GM18870 (cell line): ENCODE measurements around the gene HSD17B3.
"Not testable (repeated sequence)": the region's sequence is repeated elsewhere in the genome, so short reads cannot be mapped to it uniquely, and the experiment has no call there.

Experiments
- ATAC-seq: cut with Tn5 transposase; IDR thresholded peaks from one replicate; pipeline ENCODE4 v1.9.1; 2021; ENCODE audit warnings: moderate library complexity; ENCODE audit not compliant: unreplicated experiment

The HSD17B3 gene

DNA sequence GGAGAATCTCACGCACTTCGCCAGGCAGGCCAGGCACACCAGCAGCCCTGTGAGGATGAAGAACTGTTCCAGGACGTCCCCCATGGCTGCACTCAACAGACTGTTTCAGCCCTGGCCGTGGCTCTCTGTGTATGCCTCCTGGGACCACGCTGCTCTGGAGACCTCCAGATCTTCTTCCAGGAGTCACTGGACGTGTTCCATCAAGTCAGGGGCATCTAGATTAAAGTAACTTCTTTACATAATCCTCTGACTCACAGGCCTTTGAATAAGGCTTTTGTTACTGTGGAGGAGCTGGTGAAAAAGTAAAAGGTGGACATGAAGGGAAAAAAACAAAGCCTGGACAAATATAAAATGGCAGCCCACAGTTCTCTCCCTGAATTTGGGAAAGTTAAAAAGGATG lies at the start of gene HSD17B3:
TSS of gene HSD17B3 (minus strand) at position 156 of the 400 bp plus-strand sequence. CDS start at position 84, 72 bp downstream.
- ATAC-seq: no peak

DNA sequence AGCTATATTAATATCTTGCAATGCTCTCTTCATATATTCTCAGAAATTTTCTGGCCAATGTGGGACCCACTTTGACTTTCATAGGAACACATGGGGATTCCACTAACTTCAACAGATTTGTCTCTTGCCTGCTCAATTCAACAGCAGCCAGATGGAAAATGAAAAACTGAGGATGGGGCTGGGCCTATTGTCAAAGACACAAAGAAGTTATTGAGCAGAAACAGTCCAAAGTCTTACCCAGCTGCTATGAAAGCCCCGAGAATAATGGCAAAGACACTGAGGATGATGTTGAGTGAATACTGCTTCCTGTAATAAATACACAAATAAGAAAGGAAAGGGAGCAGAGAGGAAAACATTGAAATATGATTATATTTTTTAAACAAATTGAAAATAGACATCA lies 48.9 kb upstream of the HSD17B3 start:
- ATAC-seq: no peak

DNA sequence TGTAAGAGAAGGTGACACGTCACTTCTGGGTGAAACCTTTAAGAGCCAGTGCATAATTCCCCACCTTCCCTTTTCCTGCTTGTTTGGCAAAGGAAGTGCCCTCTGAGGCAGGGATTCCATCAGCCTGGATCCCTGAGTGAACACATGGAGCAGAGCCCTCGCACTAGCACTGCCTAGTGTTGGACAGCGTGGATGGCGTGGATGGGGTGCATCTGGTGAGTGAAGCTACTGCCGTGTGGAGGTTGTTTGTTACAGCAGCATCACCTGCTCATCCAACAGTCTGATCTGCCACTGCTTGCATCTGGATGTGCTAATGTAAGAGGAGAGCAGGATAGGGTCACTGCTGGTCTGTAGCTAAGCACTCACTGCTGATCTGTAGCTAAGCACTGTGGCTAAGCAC lies 46.3 kb upstream of the HSD17B3 start:
- no peak for ATAC-seq

DNA sequence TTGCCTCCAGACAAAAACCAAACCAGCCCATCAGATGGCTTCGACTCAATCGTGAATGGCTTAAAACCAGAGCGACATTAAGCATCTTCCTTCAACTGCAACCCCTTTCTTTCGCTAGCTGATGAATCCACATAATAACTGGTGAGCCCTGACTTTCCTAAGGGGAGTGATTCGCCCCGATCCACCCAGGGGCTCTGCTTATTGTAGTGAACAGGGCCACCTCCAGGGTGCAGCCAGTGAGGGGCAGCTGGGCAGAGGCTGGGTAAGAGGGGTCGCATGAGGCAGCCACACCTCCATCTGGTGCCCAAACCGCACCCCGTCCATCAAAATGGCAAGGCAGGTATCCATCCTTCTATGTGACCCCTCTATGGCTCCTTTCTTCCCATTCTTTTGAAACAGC lies 43.6 kb upstream of the HSD17B3 start:
- no peak for ATAC-seq

DNA sequence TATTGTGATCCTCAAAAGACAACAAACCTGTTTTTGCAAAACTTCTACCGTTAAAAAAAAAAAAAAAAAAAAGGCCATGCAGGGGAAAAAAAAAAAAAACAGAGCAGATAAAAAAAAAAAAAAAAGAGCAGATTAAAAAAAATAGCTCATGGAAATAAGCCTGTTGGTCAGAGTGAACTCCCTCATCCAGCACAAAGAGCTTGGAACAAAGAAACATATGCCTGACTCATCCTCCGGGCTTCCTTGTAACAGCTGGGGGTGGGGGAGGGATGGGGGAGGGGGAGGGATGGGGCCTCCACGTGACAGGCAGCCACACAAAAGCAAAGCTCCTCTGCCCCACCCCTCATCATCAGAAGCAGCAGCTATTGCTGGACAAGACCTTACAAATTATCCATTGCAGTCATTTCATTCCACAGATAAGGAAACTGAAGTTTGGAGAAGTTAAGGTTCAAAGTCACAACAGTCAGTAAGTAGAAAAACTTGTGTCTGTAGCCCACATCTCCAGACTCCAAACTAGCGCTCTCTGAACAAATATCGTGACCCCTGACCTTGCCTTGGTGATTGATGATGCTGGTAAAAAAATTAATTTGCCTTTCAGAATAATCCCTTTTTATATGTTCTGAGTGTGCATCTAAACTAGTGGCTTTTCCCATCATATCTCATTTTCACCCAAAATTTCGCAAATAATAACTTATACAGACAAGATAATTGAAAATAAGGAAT lies 42.6 kb upstream of the HSD17B3 start:
- no peak for ATAC-seq

DNA sequence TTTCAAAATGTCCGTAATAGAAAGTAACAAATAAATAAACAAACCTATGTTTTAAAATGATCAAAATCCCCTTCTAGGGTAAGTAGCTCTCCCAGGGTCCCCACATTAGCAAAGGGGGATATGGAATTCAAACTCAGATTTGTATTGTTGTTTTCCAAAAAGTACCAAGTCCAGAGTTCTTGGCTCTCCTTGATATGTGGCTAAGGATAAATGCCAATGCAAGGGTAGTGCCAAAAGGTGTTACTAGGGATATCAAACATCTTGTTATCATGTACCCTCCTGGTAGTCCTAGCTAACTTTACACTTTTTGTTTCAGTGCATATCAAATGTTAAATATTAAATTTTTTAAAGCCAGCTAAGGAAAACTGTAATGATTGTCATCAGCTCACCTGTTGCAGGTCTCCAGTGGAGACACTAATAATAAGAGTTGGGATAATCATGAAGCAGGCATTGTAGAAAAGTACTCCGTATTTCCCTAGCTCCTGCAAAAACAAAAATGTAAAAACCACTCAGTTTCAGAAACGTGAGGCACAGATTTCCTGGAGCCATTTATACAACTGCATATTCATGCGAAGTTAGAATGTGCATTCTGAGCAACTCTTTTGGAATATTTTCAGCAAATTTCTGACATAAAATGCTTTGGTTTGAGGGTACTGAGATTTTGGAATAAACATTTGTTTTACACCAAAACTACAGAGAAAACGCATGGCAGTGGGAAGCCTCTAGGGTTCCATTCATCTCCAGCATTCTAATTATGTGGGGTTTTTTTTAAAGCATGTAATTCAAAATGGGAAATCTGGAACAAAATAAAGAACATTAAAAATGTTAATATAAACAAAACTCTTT lies 41.8 kb upstream of the HSD17B3 start:
- no peak for ATAC-seq

DNA sequence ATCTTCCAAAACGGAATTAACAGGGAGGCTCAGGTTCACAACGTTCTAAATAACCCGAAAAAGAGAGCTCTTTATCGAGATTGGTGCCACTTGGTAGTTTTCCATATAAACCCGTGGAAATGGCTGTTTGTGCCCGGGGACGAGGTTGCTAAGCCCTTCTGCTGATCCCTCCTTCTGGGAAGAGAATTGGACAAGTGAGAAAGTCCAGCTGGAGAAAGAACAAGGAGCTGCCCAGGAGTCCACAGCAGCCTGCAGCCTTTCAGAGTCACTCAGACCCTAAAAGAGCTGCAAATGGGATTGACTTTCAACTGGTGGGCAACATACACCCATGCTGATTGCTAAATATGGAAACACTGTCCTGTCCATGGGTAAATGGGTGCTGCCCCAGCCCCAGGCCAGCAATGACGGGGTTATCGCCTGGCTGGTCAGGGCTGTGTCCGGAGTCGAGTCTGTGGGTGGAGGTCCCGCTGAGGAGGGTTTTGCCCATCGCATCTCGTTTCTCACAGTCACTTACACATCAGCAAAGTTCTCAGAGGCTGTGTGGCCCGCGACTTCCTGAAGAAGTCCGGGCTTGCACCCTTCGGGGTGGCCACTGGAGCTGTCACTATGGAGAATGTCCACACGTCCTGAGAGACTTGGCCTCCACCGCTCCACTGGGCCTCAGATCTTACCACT lies 40.7 kb upstream of the HSD17B3 start:
- no peak for ATAC-seq

DNA sequence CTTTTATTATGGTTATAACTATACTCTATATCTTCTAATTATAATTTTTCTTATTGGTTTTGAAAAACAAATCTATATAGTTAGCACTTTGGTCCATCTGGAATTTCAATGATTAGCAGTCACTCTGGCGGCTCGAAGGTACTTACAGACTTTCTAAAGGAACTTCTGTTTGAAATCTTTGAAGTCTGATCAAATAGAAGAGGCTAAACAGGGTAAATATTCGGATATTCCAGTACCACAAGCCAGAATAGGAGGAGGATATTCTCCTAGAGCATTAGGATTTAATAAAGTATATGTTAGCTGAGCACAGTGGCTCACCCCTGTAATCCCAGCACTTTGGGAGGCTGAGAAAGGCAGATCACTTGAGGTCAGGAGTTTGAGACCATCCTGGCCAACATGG lies 38.7 kb upstream of the HSD17B3 start:
- ATAC-seq: no peak

DNA sequence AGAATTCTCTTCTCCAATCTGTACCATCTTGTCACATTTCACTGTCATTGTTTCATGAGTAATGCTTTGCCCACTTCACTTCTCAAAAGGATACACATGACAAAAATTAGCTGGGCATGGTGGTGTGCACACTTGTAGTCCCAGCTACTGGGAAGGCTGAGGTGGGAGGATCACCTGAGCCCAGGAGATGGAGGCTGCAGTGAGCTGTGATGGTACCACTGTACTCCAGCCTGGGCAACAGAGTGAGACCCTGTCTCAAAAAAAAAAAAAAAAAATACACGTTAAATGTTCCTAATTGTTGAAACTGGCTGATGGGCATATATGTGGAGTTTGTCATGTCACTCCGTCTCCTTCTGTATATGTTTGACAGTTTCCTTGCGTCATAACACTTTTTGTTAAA lies 36.3 kb upstream of the HSD17B3 start:
- ATAC-seq: no peak

DNA sequence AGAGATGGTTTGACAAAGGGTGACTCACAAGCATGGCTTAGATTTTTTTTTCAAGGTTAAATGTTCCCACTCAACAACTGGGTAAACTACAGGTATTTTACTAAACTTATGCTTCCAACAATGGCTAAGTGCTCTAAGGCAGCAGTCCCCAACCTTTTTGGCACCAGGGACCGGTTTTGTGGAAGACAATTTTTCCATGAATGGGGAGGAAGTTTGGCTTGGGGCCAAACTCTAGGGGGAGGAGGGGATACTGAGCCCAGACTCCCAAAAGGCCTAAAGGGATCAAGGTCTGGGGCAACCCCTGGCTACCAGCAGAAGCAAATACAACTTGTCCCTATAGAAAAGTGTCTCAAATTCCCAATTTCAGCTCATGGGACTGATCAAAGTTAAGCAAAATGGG lies 32.0 kb upstream of the HSD17B3 start:
- ATAC-seq: no peak

DNA sequence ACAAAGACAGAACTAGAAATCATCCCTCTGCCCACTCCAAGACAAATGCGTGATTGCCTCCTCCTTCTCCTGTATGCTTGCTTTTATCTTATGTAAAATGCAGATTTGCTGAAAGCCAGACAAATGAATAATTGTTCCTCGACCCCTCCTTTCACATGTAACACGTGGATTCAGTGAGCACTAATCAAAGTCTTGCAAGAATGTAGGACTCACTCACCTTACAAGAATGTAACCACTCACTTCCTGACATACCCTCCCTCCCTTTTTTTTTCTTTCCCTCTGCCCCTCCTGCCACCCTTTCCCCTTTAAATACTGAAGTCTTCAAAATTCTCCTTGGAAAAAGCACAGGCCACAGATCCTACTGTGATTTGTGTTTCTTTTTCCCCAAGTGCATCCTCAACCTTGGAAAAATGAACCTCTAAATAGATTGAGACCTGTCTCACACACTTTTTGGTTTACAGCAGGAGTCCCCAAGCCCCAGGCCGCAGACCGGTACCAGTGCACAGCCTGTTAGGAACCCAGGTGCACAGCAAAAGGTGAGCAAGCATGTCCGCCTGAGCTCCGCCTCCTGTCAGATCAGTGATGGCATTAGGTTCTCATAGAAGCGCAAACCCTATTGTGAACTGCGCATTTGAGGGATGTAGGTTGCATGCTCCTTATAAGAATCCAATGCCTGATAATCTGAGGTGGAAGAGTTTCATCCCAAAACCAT lies 29.4 kb upstream of the HSD17B3 start:
- ATAC-seq: no peak

DNA sequence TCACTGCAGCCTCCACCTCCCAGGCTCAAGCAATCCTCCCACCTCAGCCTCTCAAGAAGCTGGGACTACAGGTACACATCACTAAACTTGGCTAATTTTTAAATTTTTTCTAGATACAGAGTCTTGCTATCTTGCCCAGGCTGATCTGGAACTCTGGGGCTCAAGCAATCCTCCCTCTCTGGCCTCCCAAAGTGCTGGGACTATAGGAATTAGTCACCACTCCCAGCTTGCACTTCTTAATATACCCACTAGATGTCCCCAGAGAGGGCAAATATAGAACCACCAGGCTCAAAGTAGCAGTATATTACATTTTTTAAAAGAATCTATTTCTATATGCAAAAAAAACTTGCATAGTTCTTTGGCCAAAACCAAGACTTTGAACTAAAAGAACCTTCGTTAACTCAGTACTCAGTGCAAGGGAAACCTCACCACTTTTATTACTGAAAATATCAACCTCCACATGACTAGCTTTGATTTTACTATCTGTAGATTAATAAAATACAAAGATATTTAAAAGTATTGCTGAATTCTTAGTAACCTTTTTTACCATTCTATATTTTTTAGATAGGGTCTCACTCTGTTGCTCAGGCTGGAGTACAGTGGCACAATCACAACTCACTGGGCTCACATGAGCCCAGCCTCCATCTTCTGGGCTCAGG lies 25.8 kb upstream of the HSD17B3 start:
- no peak for ATAC-seq

DNA sequence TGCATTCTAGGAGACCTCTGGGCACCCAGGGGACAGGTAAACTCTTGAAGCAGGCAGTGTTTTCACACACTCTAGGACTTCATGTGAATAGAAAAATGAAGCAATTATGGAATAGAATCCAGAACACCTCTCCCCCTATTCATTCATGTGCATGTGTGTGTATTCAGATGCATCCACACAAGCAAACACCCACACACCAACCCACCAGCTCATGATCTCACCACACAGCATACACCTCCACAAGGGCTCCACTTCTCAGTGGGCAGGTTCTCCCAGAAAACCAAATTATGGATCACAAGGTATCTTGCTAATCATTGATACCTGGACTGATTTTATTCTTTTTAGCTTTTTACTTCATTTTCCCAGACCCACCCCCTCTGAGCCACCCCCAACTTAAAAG lies 21.2 kb upstream of the HSD17B3 start:
- no peak for ATAC-seq

DNA sequence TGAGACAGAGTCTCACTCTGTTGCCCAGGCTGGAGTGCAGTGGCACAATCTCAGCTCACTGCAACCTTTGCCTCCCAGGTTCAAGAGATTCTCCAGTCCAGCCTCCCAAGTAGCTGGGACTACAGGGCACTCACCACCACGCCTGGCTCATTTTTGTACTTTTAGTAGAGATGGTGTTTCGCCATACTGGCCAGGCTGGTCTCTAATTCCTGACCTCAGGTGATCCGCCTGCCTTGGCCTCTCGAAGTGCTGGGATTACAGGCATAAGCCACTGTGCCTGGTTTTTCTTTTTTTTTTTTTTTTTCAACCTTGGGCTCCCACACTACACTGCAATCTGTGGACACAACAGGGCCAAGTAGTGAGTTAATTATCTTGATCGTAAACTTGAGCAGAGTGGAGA lies 20.8 kb upstream of the HSD17B3 start:
- not testable (repeated sequence) for ATAC-seq

DNA sequence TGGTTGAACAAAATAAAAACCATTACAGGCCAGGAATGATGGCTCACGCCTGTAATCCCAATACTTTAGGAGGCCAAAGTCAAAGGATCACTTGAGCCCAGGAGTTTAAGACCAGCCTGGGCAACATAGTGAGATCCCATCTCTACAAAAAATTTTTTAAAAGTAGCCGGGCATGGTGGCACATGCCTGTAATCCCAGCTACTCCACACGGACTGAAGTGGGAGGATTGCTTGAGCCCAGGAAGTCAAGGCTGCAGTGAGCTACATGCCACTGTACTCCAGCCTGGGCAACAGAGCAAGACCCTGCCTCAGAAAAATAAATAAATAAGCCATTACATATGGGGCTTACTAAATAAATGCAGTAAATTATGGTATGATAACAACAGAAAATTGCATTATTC lies 20.2 kb upstream of the HSD17B3 start:
- not testable (repeated sequence) for ATAC-seq

DNA sequence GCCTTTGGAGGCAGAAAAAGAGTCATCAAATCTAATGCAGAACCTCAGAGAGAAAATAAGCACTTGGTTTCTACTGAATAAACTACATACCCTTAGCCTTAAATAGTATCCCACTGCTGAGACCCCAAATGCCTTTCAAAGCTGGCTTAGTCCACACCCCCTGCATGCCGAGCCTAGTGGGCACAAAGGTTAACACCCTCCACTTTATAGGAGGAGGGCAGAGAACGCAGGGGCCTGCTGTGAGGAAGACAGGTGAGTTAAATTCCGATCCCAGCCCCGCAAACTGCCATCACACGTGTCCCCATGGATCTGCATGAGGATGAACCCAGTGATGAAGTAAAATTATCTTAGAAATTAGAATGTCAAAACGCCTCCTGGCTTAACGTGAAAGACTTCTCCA lies 19.5 kb upstream of the HSD17B3 start:
- ATAC-seq: no peak

DNA sequence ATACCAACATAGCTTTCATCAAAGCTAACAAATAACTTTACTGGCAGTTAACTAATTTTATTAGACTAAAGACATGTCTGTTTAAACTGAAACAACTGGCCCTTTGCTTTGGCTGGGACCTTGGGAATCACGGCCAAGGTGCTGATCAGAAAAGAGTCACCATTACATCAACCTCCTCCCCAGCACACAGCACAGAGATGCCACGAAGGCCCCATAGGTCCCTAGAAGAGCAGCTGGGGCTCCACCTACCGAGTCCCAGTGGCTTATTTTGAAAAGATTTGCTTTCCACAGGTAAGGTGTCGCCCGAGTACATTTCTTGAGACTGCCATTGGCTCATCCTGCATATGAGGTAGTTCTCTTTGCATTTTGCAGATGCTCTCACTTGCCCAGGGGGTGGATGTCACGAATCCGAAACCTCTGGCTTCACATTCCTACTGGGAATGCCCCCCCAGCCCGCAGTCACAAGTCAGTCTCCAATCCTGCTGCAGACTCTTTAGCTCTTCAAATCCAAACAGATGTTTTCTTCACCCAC lies 18.8 kb upstream of the HSD17B3 start:
- no peak for ATAC-seq

DNA sequence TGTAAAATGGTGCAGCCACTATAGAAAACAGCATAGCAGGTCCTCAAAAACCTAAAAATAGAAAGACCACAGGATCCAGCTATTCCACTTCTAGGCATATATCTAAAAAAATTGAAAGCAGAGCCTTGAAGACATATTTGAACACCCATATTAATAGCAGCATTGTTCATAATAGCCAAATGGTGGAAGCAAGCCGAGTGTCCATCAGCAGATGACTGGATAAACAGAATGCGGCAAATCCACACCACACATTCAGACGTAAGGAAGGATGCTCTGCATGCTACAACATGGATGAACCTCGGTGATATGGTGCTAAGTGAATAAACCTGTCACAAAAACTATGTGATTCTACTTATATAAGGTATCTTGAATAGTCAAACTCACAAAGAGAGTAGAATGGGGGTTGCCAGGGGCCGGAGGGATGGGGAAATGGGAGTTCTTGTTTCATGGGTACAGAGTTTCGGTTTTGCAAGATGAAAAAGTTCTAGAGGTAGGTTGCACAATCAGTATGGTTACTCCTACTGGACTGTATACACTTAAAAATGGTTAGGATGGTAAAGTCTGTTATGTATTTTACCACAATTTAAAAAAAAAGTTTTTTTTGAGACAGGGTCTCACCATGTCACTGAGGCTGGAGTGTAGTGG lies 17.1 kb upstream of the HSD17B3 start:
- ATAC-seq: no peak

DNA sequence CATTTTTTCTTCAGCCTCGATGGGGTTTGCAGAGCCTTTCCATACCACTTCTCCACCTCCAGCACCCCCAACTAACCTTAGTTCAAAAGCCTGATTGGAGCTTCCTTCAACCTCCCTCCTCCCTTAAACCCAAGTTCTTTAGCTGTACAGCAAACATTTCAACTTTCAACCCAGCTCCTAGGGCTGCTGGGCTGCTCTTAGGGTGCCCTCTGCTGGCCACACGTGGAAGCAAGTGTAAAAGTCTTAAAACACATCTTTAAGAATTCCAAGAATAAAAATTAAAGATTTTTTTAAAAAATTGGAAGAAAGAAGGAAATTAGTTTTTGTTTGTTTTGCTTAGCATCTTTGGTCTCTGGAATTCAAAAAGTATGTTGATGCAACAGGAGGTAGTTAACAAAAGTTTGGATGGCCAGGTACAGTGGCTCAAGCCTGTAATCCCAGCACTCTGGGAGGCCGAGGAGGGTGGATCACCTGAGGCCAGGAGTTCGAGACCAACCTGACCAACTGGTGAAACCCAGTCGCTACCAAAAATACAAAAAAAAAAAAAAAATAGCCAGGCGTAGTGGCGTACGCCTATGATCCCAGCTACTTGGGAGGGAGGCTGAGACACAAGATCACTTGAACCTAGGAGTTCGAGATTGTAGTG lies 15.5 kb upstream of the HSD17B3 start:
- no peak for ATAC-seq
